Upper lobe of left lung (tissue), 4 donors: Measurements from ENCODE around the gene ZNF559.

Experiments
- EP300 ChIP-seq, 4 donors: sonication (generic); formaldehyde crosslinking; IDR thresholded peaks; one replicate each; pipeline ENCODE4 v1.5.1; 2017; ENCODE audit warnings: antibody characterized with exemption in 4 of 4, control low read depth in 2 of 4
- POLR2A ChIP-seq, 4 donors: fragments of 450-650 bp; IDR thresholded peaks; one replicate each; pipeline ENCODE4 v1.5.1; 2016 to 2017; ENCODE audit warnings: antibody characterized with exemption in 4 of 4, mild to moderate bottlenecking in 2 of 4
- POLR2AphosphoS5 ChIP-seq, 2 donors: sonication (generic); formaldehyde crosslinking; IDR thresholded peaks; one replicate each; pipeline ENCODE4 v1.5.1; 2017; ENCODE audit warnings: antibody characterized with exemption in 2 of 2
- TF ChIP-seq, protein P1 (sequence below), 6 experiments: fragments of 450-650 bp in 4 of 6; fragments of 200-600 bp in 2 of 6; sonication (generic) in 2 of 6; IDR thresholded peaks; one replicate each; pipeline ENCODE4 v1.5.1; 2016 to 2019; ENCODE audit warnings: antibody characterized with exemption in 6 of 6

DNA sequence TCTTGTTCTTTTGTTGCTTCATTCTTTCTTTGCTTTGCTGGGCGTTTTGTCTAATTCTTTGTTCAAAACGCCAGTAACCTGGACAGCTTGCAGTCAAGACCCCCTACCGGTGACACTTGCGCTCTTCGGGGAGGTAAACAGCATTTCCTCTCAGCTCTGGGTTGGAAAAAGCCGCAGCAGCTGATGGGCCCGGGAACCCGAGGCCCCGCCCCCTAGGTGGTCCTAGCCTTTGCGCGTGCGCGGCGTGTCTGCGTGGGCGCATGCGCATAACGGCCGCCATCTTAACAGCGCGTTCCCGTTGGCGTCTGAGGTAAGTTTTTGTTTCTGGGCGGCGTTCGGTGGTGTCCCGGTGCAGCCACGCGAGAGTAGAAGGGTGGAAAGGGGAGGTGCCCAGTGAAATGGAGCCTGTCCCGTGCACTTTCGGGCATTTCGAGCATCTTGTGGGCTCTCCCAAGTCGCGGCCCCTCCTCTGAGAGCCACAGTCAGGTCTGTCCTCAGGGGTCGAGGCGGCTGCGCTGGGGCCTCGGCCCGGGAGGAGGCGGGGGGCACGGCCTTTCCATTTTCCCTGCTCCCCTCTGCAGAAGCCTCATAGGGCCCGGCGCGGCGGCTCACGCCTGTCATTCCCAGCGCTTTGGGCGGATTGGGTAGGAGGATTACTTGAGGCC lies at the start of gene ZNF559:
- TF ChIP-seq, protein P1, sequence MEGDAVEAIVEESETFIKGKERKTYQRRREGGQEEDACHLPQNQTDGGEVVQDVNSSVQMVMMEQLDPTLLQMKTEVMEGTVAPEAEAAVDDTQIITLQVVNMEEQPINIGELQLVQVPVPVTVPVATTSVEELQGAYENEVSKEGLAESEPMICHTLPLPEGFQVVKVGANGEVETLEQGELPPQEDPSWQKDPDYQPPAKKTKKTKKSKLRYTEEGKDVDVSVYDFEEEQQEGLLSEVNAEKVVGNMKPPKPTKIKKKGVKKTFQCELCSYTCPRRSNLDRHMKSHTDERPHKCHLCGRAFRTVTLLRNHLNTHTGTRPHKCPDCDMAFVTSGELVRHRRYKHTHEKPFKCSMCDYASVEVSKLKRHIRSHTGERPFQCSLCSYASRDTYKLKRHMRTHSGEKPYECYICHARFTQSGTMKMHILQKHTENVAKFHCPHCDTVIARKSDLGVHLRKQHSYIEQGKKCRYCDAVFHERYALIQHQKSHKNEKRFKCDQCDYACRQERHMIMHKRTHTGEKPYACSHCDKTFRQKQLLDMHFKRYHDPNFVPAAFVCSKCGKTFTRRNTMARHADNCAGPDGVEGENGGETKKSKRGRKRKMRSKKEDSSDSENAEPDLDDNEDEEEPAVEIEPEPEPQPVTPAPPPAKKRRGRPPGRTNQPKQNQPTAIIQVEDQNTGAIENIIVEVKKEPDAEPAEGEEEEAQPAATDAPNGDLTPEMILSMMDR (IDR thresholded peaks at IDR 0.05), result peak in 5 of 6 experiments; percentile 16 to 40 (median 22)
- TF ChIP-seq POLR2A (IDR thresholded peaks at IDR 0.05) (peak in 2 of 4 donors; percentile 38 to 58), POLR2AphosphoS5 (IDR thresholded peaks at IDR 0.05) (peak; percentile 34 to 62), EP300 (IDR thresholded peaks at IDR 0.05) (no peak)
